ENCODE data around the gene TNFRSF17. TPM values are rescaled to one million over a fixed set of nuclear protein-coding genes. Genes with fewer than 3 reads are reported as not detected.

The TNFRSF17 gene
- total and polyA plus RNA-seq, 9 of the 15 experiments (the other 6 are each of a cell fraction or from before 2014, with no cell fraction given): not detected

- CTCF ChIA-PET (ENCODE audit: low intra/inter-chr PET ratio): no interaction called here
- POLR2A ChIA-PET: no interaction called here
- Histone ChIP-seq H2AFZ (ENCODE audit: low read depth, low read length) (no peak overlapping the region), H3K4me3 (no peak overlapping the region), H3K9me3 (replicated peaks; ENCODE audit: control insufficient read depth, insufficient read depth, low read depth, low read length) (no peaks in the 10 kb centered on the region), H4K20me1 (replicated peaks; ENCODE audit: control insufficient read depth, insufficient read depth, low read length) (no peaks in the 10 kb centered on the region), H3K27ac (ENCODE audit: extremely low read depth, low read depth, low read length) (no peak overlapping the region), H3K27me3 (ENCODE audit: control insufficient read depth in 2 of 2, insufficient read depth in 2 of 2, low read length in 2 of 2) (no peaks in the 10 kb centered on the region), H3K9me1 (ENCODE audit: control insufficient read depth, insufficient read depth, low read length) (no peaks in the 10 kb centered on the region), H3K4me1 (replicated peaks in 1 of 2; ENCODE audit: control insufficient read depth in 2 of 2, insufficient read depth in 2 of 2, low read length in 2 of 2) (peaks cover 10 to 16% of the 10 kb centered on the region in 2 experiments; a peak in 4 of 5 replicates), H3K9ac (ENCODE audit: insufficient read depth in 1 of 2, low read depth in 2 of 2, low read length in 2 of 2) (no peak overlapping the region), H3K4me2 (ENCODE audit: insufficient read depth, low read length) (no peak overlapping the region), H3K79me2 (ENCODE audit: control insufficient read depth, insufficient read depth, low read length) (no peaks in the 10 kb centered on the region), H3K36me3 (ENCODE audit: control insufficient read depth, insufficient read depth, low read length) (no peaks in the 10 kb centered on the region)
- TF ChIP-seq POLR2A (conservative IDR thresholded peaks at IDR 0.05) (no peak), ZNF121 (CRISPR knock-in tag; conservative IDR thresholded peaks at IDR 0.05) (peak; percentile 67)
- FAIRE-seq (no peak), DNase-seq (ENCODE audit: extremely low read depth in 1 of 4, low spot score in 3 of 4) (no peak), ATAC-seq (no peak)
- in situ Hi-C loops (cut with MboI): no loop called here
- intact Hi-C loops (cut with micrococcal nuclease): no loop called here
- BruUV-seq (replicated peaks): no TSS peak
- 83% methylated on average over 3 of the region's 3 CpGs for WGBS (ENCODE audit: insufficient coverage, low coverage, missing lambda C conversion rate)
Observed at GRCh38 chr16:12006637-12007036, 41.6 kb downstream of the TNFRSF17 start.

DNA sequence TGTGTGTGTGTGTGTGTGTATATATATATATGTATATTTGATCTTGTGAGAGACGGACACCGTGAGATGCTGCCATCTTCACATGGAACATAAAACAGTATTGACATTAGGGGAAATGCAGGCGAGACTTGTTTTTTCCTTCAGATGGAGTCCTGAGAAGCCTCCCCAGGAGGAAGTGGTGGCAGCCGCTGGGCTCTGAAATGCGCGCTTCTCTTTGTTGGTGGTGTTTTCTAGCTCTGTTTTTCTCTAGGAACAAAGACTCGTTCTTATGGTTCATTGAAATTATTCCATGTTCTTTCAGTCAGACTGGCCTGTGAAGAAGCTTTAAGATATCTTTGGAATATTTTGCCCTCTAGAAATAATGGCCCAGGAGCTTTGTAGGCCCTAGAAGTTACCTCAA lies 44.5 kb downstream of the TNFRSF17 start:
- DNase-seq (ENCODE audit: extremely low read depth in 1 of 4, low spot score in 3 of 4) (no peak), FAIRE-seq (no peak), ATAC-seq (no peak)
- Histone ChIP-seq H3K4me1 (replicated peaks in 1 of 2; ENCODE audit: control insufficient read depth in 2 of 2, insufficient read depth in 2 of 2, low read length in 2 of 2) (peaks cover 4 to 8% of the 10 kb centered on the region in 2 experiments; a peak in 4 of 5 replicates), H3K27ac (ENCODE audit: extremely low read depth, low read depth, low read length) (no peak overlapping the region), H3K79me2 (ENCODE audit: control insufficient read depth, insufficient read depth, low read length) (no peaks in the 10 kb centered on the region), H3K9me1 (ENCODE audit: control insufficient read depth, insufficient read depth, low read length) (no peaks in the 10 kb centered on the region), H3K27me3 (ENCODE audit: control insufficient read depth in 2 of 2, insufficient read depth in 2 of 2, low read length in 2 of 2) (no peaks in the 10 kb centered on the region), H2AFZ (ENCODE audit: low read depth, low read length) (no peak overlapping the region), H3K36me3 (ENCODE audit: control insufficient read depth, insufficient read depth, low read length) (no peaks in the 10 kb centered on the region), H3K9ac (ENCODE audit: insufficient read depth in 1 of 2, low read depth in 2 of 2, low read length in 2 of 2) (no peak overlapping the region), H4K20me1 (replicated peaks; ENCODE audit: control insufficient read depth, insufficient read depth, low read length) (no peaks in the 10 kb centered on the region), H3K9me3 (replicated peaks; ENCODE audit: control insufficient read depth, insufficient read depth, low read depth, low read length) (no peaks in the 10 kb centered on the region), H3K4me2 (ENCODE audit: insufficient read depth, low read length) (no peak overlapping the region), H3K4me3 (no peak overlapping the region)
- CTCF ChIA-PET (ENCODE audit: low intra/inter-chr PET ratio): interaction anchor here (0.6 kb wide), 1 partner anchor 374 kb away, joined by 3 read pairs; no protein-coding TSS in a partner anchor
- intact Hi-C loops (cut with micrococcal nuclease): no loop called here
- in situ Hi-C loops (cut with MboI): no loop called here
- POLR2A ChIA-PET: interaction anchor here (0.8 to 1.8 kb wide), 3 partner anchors 10 to 13 kb away, joined by 3 to 5 read pairs (median 4); no protein-coding TSS in a partner anchor
- no TSS peak for BruUV-seq (replicated peaks)
- WGBS (ENCODE audit: insufficient coverage, low coverage, missing lambda C conversion rate): 81% methylated on average over 7 of the region's 7 CpGs
- TF ChIP-seq PRPF4 (IDR thresholded peaks at IDR 0.05; ENCODE audit: insufficient read depth, low read depth, low read length, poor library complexity, severe bottlenecking) (no peak), ATF7 (IDR thresholded peaks at IDR 0.05) (no peak), IRF9 (tag; IDR thresholded peaks at IDR 0.05) (no peak), ZNF445 (CRISPR knock-in tag; IDR thresholded peaks at IDR 0.05; ENCODE audit: low read depth) (no peak), RBM14 (IDR thresholded peaks at IDR 0.05; ENCODE audit: borderline replicate concordance, insufficient read depth, low read depth, low read length) (no peak), BDP1 (IDR thresholded peaks at IDR 0.05; ENCODE audit: insufficient read depth, insufficient read length) (no peak), ILK (tag; IDR thresholded peaks at IDR 0.05; ENCODE audit: borderline replicate concordance, low read depth) (no peak), HMG20A (CRISPR knock-in tag; conservative IDR thresholded peaks at IDR 0.05) (no peak), ZFP1 (CRISPR knock-in tag; IDR thresholded peaks at IDR 0.05) (no peak), MYC (IDR thresholded peaks at IDR 0.05; ENCODE audit: low read depth, low read length) (no peak), MYC (CRISPR knock-in tag; IDR thresholded peaks at IDR 0.05; ENCODE audit: borderline replicate concordance, low read depth) (no peak)
- TF ChIP-seq, protein P1, sequence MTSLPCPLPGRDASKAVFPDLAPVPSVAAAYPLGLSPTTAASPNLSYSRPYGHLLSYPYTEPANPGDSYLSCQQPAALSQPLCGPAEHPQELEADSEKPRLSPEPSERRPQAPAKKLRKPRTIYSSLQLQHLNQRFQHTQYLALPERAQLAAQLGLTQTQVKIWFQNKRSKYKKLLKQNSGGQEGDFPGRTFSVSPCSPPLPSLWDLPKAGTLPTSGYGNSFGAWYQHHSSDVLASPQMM (CRISPR knock-in tag; IDR thresholded peaks at IDR 0.05): no peak
- TF ChIP-seq, protein P2, sequence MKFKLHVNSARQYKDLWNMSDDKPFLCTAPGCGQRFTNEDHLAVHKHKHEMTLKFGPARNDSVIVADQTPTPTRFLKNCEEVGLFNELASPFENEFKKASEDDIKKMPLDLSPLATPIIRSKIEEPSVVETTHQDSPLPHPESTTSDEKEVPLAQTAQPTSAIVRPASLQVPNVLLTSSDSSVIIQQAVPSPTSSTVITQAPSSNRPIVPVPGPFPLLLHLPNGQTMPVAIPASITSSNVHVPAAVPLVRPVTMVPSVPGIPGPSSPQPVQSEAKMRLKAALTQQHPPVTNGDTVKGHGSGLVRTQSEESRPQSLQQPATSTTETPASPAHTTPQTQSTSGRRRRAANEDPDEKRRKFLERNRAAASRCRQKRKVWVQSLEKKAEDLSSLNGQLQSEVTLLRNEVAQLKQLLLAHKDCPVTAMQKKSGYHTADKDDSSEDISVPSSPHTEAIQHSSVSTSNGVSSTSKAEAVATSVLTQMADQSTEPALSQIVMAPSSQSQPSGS (CRISPR knock-in tag; IDR thresholded peaks at IDR 0.05): no peak

Data from K562 (cell line).